GM15510 (cell line): ENCODE results near the gene EPS8L1.

ENCODE experiments used
- POLR2A ChIP-seq: IDR thresholded peaks from 3 replicates; pipeline ENCODE4 v1.6.1; 2011; ENCODE audit warnings: borderline replicate concordance; ENCODE audit not compliant: insufficient read length; ENCODE audit errors: extremely low read depth

Gene EPS8L1

GRCh38 chr19:55113570-55114039 lies 37.9 kb downstream of the EPS8L1 start:
- no peak for TF ChIP-seq POLR2A

GRCh38 chr19:55114566-55115145 lies 39.0 kb downstream of the EPS8L1 start:
- TF ChIP-seq POLR2A = no peak

- no peak for TF ChIP-seq POLR2A
Measured at GRCh38 chr19:55115446-55116065, 39.9 kb downstream of the EPS8L1 start.

GRCh38 chr19:55116232-55116858 lies 40.7 kb downstream of the EPS8L1 start:
- peak; percentile 42 for TF ChIP-seq POLR2A

GRCh38 chr19:55116859-55117662 lies 41.4 kb downstream of the EPS8L1 start, which contains the start of gene PPP1R12C:
Gene PPP1R12C (minus strand): TSS chr19:55117637. CDS start chr19:55117543, 94 bp downstream.
- TF ChIP-seq POLR2A = no peak

- no peak for TF ChIP-seq POLR2A
Measured at GRCh38 chr19:55117663-55118391, 42.2 kb downstream of the EPS8L1 start.

GRCh38 chr19:55118401-55118991 lies 42.8 kb downstream of the EPS8L1 start:
- no peak for TF ChIP-seq POLR2A

GRCh38 chr19:55119053-55119452 lies 43.4 kb downstream of the EPS8L1 start:
- no peak for TF ChIP-seq POLR2A

GRCh38 chr19:55131421-55131820 lies 55.8 kb downstream of the EPS8L1 start:
- TF ChIP-seq POLR2A = no peak

GRCh38 chr19:55132453-55133129 lies 56.9 kb downstream of the EPS8L1 start:
- TF ChIP-seq POLR2A = no peak

GRCh38 chr19:55133639-55134444 lies 58.2 kb downstream of the EPS8L1 start:
- no peak for TF ChIP-seq POLR2A

GRCh38 chr19:55134736-55135135 lies 59.1 kb downstream of the EPS8L1 start:
- no peak for TF ChIP-seq POLR2A
